Mucosa of descending colon (tissue), 3 donors: ENCODE results near the gene PKNOX2. TPM values are rescaled to one million over a fixed set of nuclear protein-coding genes. Genes with fewer than 3 reads are reported as not detected.

Experiments used
- ATAC-seq: fragments of 200-7000 bp; cut with Tn5 transposase; one replicate; pipeline ENCODE4 v1.9.1; 2020; ENCODE audit warnings: mild to moderate bottlenecking, moderate library complexity
- DNase-seq, 3 donors: peaks; one replicate each; pipeline ENCODE4 v3.0.0-alpha.2; 2020
- H3K36me3 ChIP-seq: fragments of 200-600 bp; one replicate; pipeline ENCODE4 v1.8.0; 2021; ENCODE audit warnings: low read depth, mild to moderate bottlenecking
- H3K4me1 ChIP-seq: fragments of 200-600 bp; one replicate; pipeline ENCODE4 v1.8.0; 2021; ENCODE audit warnings: low read depth, mild to moderate bottlenecking
- H3K4me3 ChIP-seq: fragments of 200-600 bp; one replicate; pipeline ENCODE4 v1.8.0; 2021; ENCODE audit warnings: mild to moderate bottlenecking
- H3K9me3 ChIP-seq: fragments of 200-600 bp; one replicate; pipeline ENCODE4 v1.8.0; 2021; ENCODE audit warnings: mild to moderate bottlenecking
- CTCF ChIP-seq: fragments of 200-600 bp; IDR thresholded peaks from one replicate; pipeline ENCODE4 v1.8.0; 2022; ENCODE audit warnings: antibody characterized with exemption, mild to moderate bottlenecking
- intact Hi-C, 2 donors: fragments of 100-400 bp; cut with DNase I in 1 of 2; cut with micrococcal nuclease in 1 of 2; formaldehyde crosslinking; loops; one replicate each; pipeline versions ENCODE4 v1.11.0 to v1.11.1; 2022; cut with DNase I, micrococcal nuclease
- total RNA-seq, 3 donors: library from RNA; stranded (reverse); fragmentation: NEBNext Ultra II Directional in 2 of 3; extraction: Animal tissue kit (Norgen Biotek cat#: 25700) in 2 of 3; gene quantifications; one replicate each; pipeline versions ENCODE4 v1.2.1 to v1.2.4, GENCODE V29; 2021 to 2023
- donor health status: DM: no; HTN: no; CAD: no; lungs with moderate emphysema.
- donor health status: DM: no; HTN: no; CAD: no.
- donor health status: DM: no; HTN: yes; CAD: no.

Gene PKNOX2
- total RNA-seq, 3 donors from 2014 or later, result 1.5 to 4.0 (median 1.9) TPM

- H3K9me3 ChIP-seq, result no peaks in the 10 kb centered on the region
- DNase-seq (no peak), ATAC-seq (no peak)
- intact Hi-C loops, result no loop called here
- no peaks in the 10 kb centered on the region for H3K4me1 ChIP-seq
- H3K4me3 ChIP-seq, result no peak overlapping the region
- H3K36me3 ChIP-seq, result no peaks in the 10 kb centered on the region
- no peak for TF ChIP-seq CTCF
These were observed 136.8 kb downstream of the PKNOX2 start for GRCh38 chr11:125301346-125301745.

- no peaks in the 10 kb centered on the region for H3K36me3 ChIP-seq
- intact Hi-C loops, result no loop called here
- no peaks in the 10 kb centered on the region for H3K4me1 ChIP-seq
- TF ChIP-seq CTCF, result no peak
- no peaks in the 10 kb centered on the region for H3K9me3 ChIP-seq
- DNase-seq (no peak), ATAC-seq (no peak)
- H3K4me3 ChIP-seq, result no peak overlapping the region
These were observed 138.6 kb downstream of the PKNOX2 start for GRCh38 chr11:125303186-125303585.

GRCh38 chr11:125303694-125304093, 139.1 kb downstream of the PKNOX2 start:
- Histone ChIP-seq H3K4me3 (no peak overlapping the region), H3K36me3 (no peaks in the 10 kb centered on the region), H3K9me3 (no peaks in the 10 kb centered on the region), H3K4me1 (no peaks in the 10 kb centered on the region)
- no peak for TF ChIP-seq CTCF
- DNase-seq, result no peak
- intact Hi-C loops, result no loop called here
- ATAC-seq, result no peak

- no peak for ATAC-seq
- intact Hi-C loops, result no loop called here
- TF ChIP-seq CTCF, result no peak
- DNase-seq, result no peak
- Histone ChIP-seq H3K9me3 (no peaks in the 10 kb centered on the region), H3K36me3 (no peaks in the 10 kb centered on the region), H3K4me1 (no peaks in the 10 kb centered on the region), H3K4me3 (no peak overlapping the region)
These were observed 139.6 kb downstream of the PKNOX2 start for GRCh38 chr11:125304136-125304535.

- intact Hi-C loops, result no loop called here
- Histone ChIP-seq H3K4me1 (no peaks in the 10 kb centered on the region), H3K4me3 (no peak overlapping the region), H3K9me3 (no peaks in the 10 kb centered on the region), H3K36me3 (no peaks in the 10 kb centered on the region)
- DNase-seq (no peak), ATAC-seq (no peak)
- TF ChIP-seq CTCF, result no peak
These were observed 140.3 kb downstream of the PKNOX2 start for GRCh38 chr11:125304876-125305275.

- ATAC-seq (no peak), DNase-seq (no peak)
These were observed 140.8 kb downstream of the PKNOX2 start for GRCh38 chr11:125305345-125305744.

More at GRCh38 chr11:125305345-125305744, 140.8 kb downstream of the PKNOX2 start:
- no peaks in the 10 kb centered on the region for H3K9me3 ChIP-seq
- intact Hi-C loops, result no loop called here
- no peak overlapping the region for H3K4me3 ChIP-seq
- H3K36me3 ChIP-seq, result no peaks in the 10 kb centered on the region
- H3K4me1 ChIP-seq, result no peaks in the 10 kb centered on the region
- TF ChIP-seq CTCF, result no peak
